Measurements from ENCODE around the gene AMELY.

Gene AMELY

GRCh38 chrY:6911253-6911881 lies at the start of gene AMELY:
AMELY (minus strand) TSS chrY:6911752; CDS start chrY:6872608, 39,144 bp downstream.
- no peak within 1 kb of the TSS for H3K4me3 ChIP-seq
- H3K27ac ChIP-seq, result no peak within 1 kb of the TSS
- TF ChIP-seq CTCF (IDR thresholded peaks at IDR 0.05), result no peak
- DNase-seq (ENCODE audit: low spot score), result no peak

- TF ChIP-seq CTCF (IDR thresholded peaks at IDR 0.05), result no peak
- no peak for DNase-seq (ENCODE audit: low spot score)
- Histone ChIP-seq H3K27ac (no peak overlapping the region), H3K4me3 (no peak overlapping the region)
These were observed 38.4 kb upstream of the AMELY start for GRCh38 chrY:6949947-6950346.

- Histone ChIP-seq H3K4me3 (no peak overlapping the region), H3K27ac (no peak overlapping the region)
- no peak for DNase-seq (ENCODE audit: low spot score)
- no peak for TF ChIP-seq CTCF (IDR thresholded peaks at IDR 0.05)
These were observed 36.8 kb upstream of the AMELY start for GRCh38 chrY:6948378-6948777.

- Histone ChIP-seq H3K4me3 (no peak overlapping the region), H3K27ac (no peak overlapping the region)
- no peak for DNase-seq (ENCODE audit: low spot score)
- no peak for TF ChIP-seq CTCF (IDR thresholded peaks at IDR 0.05)
These were observed 36.1 kb upstream of the AMELY start for GRCh38 chrY:6947695-6948094.

- no peak for TF ChIP-seq CTCF (IDR thresholded peaks at IDR 0.05)
- no peak for DNase-seq (ENCODE audit: low spot score)
- H3K4me3 ChIP-seq, result no peak overlapping the region
- no peak overlapping the region for H3K27ac ChIP-seq
These were observed 23.9 kb upstream of the AMELY start for GRCh38 chrY:6935497-6935896.

GRCh38 chrY:6931779-6932396 lies 20.3 kb upstream of the AMELY start:
- H3K27ac ChIP-seq, result no peak overlapping the region
- no peak overlapping the region for H3K4me3 ChIP-seq
- no peak for TF ChIP-seq CTCF (IDR thresholded peaks at IDR 0.05)
- DNase-seq (ENCODE audit: low spot score), result no peak

GRCh38 chrY:6929237-6929636 lies 17.7 kb upstream of the AMELY start:
- Histone ChIP-seq H3K27ac (no peak overlapping the region), H3K4me3 (no peak overlapping the region)
- no peak for DNase-seq (ENCODE audit: low spot score)
- no peak for TF ChIP-seq CTCF (IDR thresholded peaks at IDR 0.05)

Data from coronary artery (tissue), 2 donors.